Measurements from ENCODE around the gene E2F7.

E2F7 gene

DNA sequence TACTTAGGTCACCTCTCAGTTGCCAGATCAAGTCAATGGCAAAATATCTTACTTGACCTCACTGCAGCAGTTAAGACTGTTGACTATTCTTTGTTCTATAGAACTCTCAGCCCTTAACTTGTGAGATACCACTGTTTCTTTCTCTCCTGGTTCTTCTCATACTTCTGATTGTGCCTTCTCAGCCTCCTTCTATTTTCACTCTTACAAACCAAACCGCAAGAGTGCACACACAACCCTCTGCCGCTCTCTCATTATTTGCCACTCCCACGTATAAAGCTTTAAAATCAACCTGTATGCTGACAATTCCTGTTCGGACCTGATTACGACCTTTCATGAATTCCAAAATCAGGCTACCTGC, 4.5 kb downstream of the E2F7 start:
- TF ChIP-seq, protein P1, sequence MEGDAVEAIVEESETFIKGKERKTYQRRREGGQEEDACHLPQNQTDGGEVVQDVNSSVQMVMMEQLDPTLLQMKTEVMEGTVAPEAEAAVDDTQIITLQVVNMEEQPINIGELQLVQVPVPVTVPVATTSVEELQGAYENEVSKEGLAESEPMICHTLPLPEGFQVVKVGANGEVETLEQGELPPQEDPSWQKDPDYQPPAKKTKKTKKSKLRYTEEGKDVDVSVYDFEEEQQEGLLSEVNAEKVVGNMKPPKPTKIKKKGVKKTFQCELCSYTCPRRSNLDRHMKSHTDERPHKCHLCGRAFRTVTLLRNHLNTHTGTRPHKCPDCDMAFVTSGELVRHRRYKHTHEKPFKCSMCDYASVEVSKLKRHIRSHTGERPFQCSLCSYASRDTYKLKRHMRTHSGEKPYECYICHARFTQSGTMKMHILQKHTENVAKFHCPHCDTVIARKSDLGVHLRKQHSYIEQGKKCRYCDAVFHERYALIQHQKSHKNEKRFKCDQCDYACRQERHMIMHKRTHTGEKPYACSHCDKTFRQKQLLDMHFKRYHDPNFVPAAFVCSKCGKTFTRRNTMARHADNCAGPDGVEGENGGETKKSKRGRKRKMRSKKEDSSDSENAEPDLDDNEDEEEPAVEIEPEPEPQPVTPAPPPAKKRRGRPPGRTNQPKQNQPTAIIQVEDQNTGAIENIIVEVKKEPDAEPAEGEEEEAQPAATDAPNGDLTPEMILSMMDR (IDR thresholded peaks at IDR 0.05): no peak

DNA sequence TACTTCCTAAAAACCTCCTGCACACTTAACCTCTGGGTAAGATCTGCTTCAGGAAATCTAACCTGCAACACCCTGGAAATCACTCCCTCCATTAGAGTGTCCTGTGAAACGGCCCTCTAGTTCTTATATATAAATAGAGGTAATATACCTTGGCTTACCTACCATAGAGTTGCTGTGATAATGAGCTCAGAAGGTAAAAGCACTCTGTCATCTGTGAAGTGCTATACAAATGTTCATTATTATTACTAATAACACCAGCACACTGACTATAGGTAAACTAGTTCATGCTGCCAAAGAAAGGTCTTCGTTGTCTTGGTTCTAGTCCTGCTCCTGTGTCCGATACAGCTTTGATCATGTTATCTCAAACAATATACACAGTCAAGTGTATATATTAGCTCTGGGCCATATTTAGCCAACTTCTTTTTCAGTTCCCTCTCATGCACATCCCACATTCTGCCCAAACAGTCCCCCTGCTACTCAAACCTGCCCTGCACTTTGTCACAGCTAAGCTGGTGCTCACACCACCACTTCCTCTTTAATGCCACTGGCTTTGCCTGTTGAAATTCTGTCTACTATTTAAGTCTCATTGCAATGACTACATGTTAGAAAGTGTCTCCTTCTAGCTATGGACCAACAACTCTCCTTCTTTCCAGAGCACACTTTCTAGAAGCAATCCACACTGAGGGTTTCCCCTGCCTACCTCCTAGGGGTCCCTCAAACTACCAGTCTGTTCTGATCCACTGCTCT, 5.1 kb downstream of the E2F7 start:
- TF ChIP-seq, protein P1 (IDR thresholded peaks at IDR 0.05): no peak

DNA sequence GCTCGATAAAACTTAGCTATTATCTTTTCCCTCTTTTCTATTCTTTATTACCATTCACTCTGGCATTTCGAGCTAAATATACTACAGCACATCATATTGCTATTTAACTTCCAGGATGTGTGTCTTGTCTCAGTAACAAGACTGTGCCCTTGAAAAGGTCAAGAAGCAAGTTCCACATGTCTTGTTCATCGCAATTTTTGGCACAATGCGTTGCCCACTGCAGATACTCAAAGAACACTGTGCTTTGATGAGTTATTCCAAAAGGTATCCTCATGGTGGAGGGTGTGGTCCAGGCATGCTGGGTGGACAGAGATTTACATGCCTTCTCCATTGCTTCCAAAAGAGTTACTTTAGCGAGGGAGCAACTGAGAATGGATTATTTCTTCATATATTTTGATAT, 6.6 kb downstream of the E2F7 start:
- TF ChIP-seq, protein P1 (IDR thresholded peaks at IDR 0.05): no peak

DNA sequence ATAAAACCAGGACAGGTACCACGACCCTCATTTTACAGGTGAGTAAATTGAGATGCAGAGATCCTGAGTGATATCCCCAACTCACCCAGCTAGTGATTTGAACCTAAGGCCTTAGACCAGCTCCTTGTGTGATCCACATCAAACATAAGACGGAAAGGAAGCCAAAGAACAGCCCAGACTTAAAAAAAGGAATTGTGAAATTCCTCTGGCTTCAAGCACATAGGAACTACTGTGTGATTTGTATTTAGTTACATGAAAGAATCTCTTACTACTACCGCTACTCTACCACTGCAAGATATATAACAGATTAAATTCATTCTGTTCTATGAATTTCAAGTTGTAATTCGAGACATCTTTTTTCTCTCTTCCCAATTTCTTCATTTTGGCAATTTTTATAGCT, 10.5 kb downstream of the E2F7 start:
- TF ChIP-seq, protein P1 (IDR thresholded peaks at IDR 0.05): no peak

DNA sequence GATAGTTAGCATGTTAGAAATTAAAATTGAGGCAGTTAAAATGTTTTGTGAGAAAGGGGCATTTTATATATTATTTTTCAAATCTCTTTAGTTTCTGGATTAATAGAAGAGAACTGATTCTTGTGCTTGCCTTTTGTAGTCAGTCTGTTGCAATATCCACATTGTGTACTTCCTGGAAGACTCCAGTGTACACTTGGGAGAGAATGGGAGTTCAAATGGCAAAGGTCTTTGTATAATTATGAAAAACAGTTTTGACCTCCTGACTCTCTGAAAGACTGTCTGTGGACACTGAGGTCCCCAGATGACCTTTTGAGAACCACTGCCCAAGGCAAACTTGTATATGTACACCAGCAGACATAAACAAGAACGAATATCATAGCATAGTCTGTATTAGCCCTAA, 12.1 kb downstream of the E2F7 start:
- TF ChIP-seq, protein P1 (IDR thresholded peaks at IDR 0.05): no peak

DNA sequence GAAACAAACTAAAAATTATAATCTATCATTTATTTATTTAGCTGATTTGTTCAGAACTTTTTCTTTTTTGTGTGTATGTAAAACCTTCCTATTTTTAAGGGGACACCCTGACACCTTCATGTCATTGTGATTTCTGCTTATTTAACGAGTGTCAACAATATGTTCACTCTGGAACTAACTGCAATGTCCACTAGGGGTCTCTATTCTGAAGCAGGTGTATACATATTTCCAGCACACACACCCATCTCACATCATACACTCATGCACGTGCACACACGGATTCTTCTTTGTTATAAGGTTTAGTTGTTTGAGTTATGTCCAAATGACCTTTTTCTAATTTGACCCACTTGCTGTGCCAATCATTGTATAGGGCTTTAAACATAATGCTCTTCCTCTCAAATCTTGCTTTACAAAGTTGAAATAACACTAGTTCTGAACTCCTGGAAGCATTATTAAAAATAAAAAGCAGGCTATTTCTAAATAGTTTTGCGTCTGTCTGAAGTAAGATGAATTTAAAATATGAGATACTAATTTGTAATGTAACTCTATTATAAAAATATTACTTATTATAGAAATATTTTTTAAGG, 15.5 kb downstream of the E2F7 start:
- TF ChIP-seq, protein P1 (IDR thresholded peaks at IDR 0.05): peak; percentile 84

DNA sequence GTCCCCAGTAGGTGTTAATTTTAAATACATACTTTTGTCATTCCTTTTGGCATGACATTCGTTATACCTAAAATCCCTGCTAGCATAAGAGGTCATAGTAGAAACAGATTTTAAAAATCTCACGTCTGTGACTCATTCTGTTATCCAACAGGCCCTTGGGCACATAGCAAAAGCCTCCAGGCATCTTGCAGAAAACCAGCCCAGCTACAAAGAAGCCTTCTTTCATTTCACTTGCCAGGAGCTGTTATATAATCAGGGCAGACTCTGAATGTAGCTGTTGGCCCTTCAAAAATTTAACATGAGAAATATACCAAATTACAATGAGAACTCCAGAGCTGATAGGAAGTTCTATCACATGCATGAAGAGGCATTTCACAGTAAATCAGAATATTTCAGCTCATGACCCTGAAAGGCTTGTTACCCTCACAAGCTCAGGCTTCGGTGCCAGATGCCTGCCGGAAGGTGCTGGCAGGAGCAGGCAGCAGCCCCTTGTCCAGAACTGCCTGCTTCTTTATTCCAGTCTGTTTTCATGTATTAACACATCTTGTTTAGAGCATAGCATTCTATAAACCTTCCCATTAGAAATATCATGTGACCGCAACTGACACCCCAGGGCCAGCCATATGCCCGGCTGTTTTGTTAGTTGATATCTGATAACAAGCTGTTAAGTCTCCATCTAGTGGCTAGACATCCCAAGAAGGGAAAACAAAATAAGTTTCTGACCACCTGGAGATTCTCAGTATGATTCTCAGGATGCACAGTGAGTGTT, 17.8 kb downstream of the E2F7 start:
- TF ChIP-seq, protein P1 (IDR thresholded peaks at IDR 0.05): peak; percentile 17; the same call in 1 of the 2 replicates

Measured in LNCAP (cell line).